ENCODE results near the gene MTRF1L. TPM values are rescaled to one million over a fixed set of nuclear protein-coding genes. Genes with fewer than 3 reads are reported as not detected.

Gene MTRF1L
- total RNA-seq, 1 experiment from 2014 or later = 26.5 TPM

GRCh38 chr6:152980656-152981055 is 21.9 kb downstream of the MTRF1L start:
- DNase-seq = no peak
- Histone ChIP-seq H3K9me3 (ENCODE audit: control insufficient read depth, low read depth, low read length) (no peaks in the 10 kb centered on the region), H3K79me1 (ENCODE audit: insufficient read depth, low read depth, low read length, poor library complexity, severe bottlenecking) (peaks cover 2% of the 10 kb centered on the region), H2BK5ac (ENCODE audit: insufficient read length, low read length) (no peak overlapping the region), H3K79me2 (ENCODE audit: insufficient read depth, low read length) (peaks cover 68% of the 10 kb centered on the region), H2BK15ac (ENCODE audit: low read depth, low read length) (no peak overlapping the region), H3K23me2 (ENCODE audit: insufficient read length, low read depth, low read length, poor library complexity, severe bottlenecking) (peaks cover 9% of the 10 kb centered on the region), H3T11ph (ENCODE audit: low read length) (no peak overlapping the region), H3K4ac (ENCODE audit: low read depth, low read length) (no peak overlapping the region), H3K9ac (ENCODE audit: extremely low read depth, insufficient read length, low read length) (peak overlapping the region; percentile 20), H3K4me2 (ENCODE audit: insufficient read depth, insufficient read length, low read length) (peak overlapping the region; percentile 72), H2BK120ac (ENCODE audit: low read depth, low read length, poor library complexity, severe bottlenecking) (no peak overlapping the region), H3K23ac (ENCODE audit: insufficient read length, low read depth, low read length) (no peak overlapping the region), H3K18ac (ENCODE audit: insufficient read length, low read depth, low read length) (no peak overlapping the region), H3K14ac (ENCODE audit: insufficient read depth, low read length) (no peak overlapping the region), H4K91ac (ENCODE audit: insufficient read length, low read depth, low read length) (no peak overlapping the region), H3K27me3 (ENCODE audit: insufficient read depth, low read length) (no peaks in the 10 kb centered on the region), H3K4me1 (ENCODE audit: insufficient read depth, low read length) (no peaks in the 10 kb centered on the region; the same call in 1 of the 2 replicates), H3K27ac (ENCODE audit: insufficient read length, low read depth, low read length) (no peak overlapping the region), H4K8ac (replicated peaks; ENCODE audit: insufficient read length, low read depth, low read length) (no peak overlapping the region), H4K5ac (ENCODE audit: insufficient read length, low read depth, low read length) (no peak overlapping the region), H2BK20ac (ENCODE audit: low read depth, low read length, poor library complexity, severe bottlenecking) (no peak overlapping the region), H4K20me1 (ENCODE audit: control insufficient read depth, insufficient read depth, insufficient read length) (no peaks in the 10 kb centered on the region), H3K56ac (ENCODE audit: insufficient read length, low read depth, low read length) (no peak overlapping the region), H2AFZ (ENCODE audit: low read length) (no peak overlapping the region), H2AK5ac (ENCODE audit: insufficient read length, low read length) (no peak overlapping the region), H2BK12ac (ENCODE audit: insufficient read length, low read depth, low read length) (no peak overlapping the region)
- WGBS (ENCODE audit: extremely low coverage, insufficient read length, low lambda C conversion rate) = no CpG with 5 or more reads among the region's 1 CpG
- H3K4me1 Mint-ChIP-seq = peaks cover 51 to 55% of the 10 kb centered on the region in 2 experiments
- H3K36me3 Mint-ChIP-seq (ENCODE audit: insufficient read depth in 1 of 3, low read depth in 3 of 3) = peaks cover 23 to 35% (median 24%) of the 10 kb centered on the region in 3 experiments; a peak in 6 of 7 replicates
- no peaks in the 10 kb centered on the region; the same call in 1 of the 2 replicates for H3K27me3 Mint-ChIP-seq (ENCODE audit: low read depth)
- peak overlapping the region in 2 of 3 experiments; percentile 5; a peak in 2 of 7 replicates for H3K27ac Mint-ChIP-seq
- no peaks in the 10 kb centered on the region; a peak in 1 of 5 replicates for H3K9me3 Mint-ChIP-seq
- TF ChIP-seq CTCF (conservative IDR thresholded peaks at IDR 0.05) = no peak
- peak overlapping the region; percentile 92 to 98 for H3K4me3 Mint-ChIP-seq

All from H9 (cell line).